Activated CD4-positive, alpha-beta T cell treated with anti-CD3 and anti-CD28 coated beads, Interleukin-2, amount 50 U/mL, for 4 hours (primary cell): ENCODE measurements around the gene MCEE.

Source experiments
- DNase-seq, 2 experiments: peaks; one replicate each; pipeline ENCODE4 v3.0.0-alpha.2; 2020

MCEE gene

DNA sequence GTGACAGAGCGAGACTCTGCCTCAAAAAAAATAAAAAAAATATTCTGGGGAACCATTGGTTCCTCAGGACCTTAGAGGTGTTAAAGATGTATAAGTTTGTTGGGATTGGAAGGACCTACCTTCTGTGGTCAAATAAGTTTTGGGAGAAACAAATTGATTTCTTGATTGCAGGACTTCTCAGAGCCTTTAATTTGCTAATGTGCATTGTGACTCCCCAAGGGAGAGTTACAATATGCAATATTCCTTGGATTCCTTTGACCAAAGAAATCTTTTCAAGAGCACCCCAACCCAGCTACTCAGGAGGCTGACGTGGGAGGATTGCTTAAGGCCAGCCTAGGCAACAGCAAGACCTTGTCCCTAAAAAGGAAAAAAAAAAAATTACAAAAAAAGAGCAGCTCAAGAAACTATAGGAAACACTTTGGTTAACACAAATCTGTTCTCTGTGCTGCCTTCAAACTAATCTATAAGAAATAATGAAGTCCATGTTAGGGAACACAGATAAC lies 55.1 kb downstream of the MCEE start:
- no peak for DNase-seq

DNA sequence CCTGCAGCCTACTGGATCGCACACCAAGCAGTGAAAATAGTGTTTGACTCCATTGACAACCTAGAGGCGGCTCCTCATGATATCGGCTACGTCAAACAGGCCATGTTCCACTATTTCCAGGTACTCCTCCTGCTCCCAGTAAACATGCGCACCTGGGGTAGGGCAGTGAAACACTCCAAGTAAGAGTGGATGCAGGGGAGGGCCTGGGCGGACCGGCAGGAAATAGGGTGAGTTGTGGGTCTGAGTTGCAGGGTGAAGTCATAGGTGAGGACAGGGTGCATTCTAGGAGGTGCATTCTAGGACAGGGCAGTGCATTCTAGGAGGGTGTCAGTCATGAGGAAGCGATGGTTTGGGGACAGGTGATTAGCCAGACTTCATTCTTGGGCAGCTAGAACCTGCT lies 56.6 kb downstream of the MCEE start:
- no peak for DNase-seq

DNA sequence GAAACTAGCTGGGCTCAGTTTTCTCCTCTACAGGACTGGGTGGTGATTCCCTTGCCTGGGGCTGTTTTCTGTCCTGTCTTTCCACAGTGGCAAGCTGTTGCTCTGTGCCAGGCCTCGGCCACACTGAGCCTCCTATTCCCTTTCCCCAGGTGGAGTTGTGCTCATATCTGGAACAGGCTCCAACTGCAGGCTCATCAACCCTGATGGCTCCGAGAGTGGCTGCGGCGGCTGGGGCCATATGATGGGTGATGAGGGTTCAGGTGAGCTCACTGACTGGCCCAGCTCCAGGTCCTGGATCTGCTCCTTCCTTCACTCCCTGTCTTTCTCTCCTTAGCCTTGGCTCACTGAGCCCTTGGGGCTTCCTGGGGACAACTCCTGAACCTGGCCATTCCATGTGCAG lies 57.5 kb downstream of the MCEE start:
- no peak for DNase-seq

DNA sequence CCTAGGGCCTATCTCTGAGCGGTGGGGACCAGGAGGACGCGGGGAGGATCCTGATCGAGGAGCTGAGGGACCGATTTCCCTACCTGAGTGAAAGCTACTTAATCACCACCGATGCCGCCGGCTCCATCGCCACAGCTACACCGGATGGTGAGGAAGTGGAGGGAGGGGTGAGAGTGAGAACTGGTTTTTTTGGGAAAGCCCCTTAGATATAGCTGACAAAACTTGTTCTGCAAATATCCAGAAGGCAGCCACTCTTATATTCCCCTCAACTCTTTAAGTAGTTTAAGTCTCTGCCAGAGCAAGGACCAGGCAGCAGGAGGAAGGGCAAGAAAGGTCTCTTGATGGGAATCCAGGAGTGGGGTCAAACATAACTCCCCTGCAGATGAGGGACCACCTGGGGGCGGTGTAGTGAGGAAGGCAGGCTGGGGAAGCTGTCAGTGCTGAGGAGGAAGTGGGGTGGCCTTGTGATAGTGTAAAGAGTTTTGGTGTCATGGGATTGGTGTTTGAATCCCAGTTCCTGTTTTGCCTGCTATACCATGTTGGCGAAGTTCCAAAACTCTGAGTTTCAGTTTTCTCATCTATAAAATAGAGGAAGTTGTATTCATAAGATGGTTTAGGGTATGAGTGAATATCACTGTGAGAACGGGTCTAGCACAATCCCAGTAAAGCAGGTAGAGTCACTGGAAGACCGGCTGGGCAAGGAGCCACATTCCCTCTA lies 58.2 kb downstream of the MCEE start:
- peak; percentile 46 to 51 for DNase-seq

DNA sequence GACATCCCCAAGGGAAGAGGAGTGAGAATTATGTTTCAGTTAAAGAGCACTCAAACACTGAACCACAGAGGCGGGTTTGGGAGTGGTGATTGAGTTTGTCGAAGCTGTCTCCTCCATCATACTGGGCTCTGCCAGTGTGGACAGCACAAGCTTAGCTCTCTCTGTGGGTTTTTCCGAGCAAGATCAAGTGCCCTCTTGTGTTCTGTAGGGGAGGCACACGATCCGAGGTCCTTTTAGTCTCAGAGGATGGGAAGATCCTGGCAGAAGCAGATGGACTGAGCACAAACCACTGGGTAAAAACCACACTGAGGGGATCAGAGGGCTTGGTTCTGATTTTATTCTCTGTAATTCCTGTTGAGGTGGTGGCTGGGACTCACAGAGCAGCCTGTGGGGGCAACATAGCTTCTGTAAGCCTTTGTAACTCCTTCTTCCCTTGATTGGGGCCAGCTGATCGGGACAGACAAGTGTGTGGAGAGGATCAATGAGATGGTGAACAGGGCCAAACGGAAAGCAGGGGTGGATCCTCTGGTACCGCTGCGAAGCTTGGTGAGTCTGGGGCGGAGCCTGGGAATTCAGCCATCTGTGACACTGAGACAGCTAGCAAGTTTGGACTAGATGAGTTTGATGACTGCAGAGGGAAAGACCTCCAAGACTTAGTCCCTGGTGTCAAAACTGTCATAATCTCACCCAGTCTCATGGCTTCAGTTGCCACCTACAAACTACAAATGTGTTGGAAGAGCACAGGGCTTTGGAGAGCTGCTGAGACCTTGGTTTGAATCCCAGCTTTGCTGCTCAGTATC lies 59.5 kb downstream of the MCEE start:
- no peak for DNase-seq

DNA sequence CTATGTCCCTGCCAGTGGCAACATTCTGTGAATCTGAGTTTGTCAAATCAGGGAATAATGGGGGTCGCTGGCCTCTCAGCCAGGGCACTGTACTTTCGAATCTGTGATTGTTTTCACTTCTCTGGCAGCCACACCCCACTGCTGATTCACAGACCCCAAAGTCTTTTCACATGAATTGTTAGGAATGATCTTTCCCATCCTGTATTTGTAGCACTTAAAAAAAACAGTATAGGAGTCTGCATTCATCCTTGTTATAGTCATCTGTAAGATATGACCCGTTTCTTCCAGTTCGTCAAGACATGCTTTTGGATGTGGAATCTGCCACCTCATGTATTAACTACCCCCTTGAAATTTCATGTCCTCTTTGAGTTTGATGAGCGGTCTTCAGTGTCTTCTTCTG lies 60.7 kb downstream of the MCEE start:
- DNase-seq = no peak

DNA sequence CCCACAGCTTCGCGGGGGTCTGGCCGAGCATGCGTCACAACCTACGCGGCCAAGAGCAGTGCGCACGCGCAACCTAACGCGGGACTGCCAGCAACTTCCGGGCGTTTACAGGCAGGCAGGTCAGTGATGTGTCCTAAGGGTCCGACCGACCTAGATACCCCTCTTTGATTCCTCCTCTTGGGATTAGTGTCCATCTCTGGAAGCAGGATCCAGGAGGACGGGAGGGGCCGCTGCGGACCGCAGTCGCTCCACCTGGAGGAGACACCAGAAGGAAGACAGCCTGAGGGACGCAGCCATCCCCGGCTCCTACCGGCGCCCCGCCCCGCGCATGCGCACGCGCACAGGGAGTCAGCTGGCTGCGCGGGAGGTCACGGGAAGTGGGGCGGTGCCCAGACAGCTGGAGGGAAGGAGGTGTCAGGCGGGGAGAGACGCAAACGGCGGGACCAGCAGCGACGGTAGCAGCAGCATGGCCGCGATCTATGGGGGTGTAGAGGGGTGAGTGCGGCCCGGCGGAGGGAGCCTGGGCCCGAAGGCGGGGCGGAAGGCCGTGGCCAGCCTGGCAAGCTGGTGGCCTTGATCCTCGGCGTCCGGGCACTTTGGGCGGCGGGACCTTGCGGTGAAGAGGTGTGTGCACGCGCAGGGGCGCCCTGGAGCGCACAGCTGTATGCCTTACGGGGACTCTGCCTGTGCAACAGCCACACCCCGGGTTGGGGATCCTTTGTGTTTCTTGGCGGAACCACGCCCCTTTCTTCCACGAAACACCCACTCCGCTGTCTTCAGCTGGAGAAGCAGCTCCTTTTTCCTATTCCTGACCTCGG lies 61.6 kb downstream of the MCEE start, which contains the start of gene NAGK:
Gene NAGK, plus strand, starts transcription at position 431 of the 818 bp plus-strand sequence. Its CDS starts 36 bp downstream, at position 467.
- peak; percentile 94 to 96 for DNase-seq

DNA sequence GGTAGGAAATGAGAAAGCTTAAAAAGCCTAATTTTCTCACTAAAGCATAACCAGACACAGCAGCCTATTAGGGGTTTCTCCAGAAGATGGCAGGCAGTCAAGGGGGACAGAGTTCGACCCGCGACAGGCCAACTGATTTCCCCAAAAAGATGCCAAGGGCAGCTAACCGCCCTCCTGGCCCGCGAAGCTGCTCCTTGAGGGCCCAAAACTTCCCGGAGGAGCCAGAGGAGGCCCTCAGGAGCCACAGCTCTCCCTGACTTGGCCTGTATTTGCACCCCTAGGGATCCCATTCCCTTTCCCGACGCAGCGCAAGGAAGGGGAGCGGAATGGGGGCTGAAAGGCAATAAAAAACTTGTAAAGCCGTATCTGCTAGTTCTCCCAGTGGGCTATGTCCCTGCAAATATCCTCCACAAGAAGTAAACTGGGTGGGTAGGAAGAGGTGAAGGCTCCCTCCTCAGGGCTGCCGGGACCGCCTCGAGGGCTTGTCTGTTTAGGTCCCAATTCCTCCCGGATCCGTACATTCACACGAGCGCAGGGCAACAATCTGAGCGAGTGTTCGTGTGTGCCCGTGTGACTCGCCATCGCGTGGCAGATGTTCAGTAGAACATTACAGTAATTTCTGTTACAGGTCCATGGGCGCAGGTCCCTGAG lies 62.3 kb downstream of the MCEE start:
- DNase-seq = no peak

DNA sequence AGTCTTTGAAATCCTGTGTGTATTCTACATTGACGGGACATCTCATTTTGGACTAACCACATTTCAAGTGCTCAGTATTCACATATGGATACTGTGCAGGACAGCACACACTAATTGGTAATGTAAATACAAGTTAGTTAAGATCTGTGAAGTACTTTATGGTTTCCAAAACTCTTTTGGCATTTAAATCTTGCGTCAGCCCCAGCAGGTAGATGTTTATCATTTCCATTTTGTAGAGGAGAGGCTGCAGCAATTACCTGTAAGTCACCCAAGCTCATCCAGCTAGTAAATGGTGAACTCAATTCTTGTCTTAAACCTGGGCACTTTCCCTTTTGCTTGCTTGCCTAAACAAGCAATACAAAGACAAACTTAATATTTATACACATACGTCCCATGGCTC lies 63.2 kb downstream of the MCEE start:
- no peak for DNase-seq

DNA sequence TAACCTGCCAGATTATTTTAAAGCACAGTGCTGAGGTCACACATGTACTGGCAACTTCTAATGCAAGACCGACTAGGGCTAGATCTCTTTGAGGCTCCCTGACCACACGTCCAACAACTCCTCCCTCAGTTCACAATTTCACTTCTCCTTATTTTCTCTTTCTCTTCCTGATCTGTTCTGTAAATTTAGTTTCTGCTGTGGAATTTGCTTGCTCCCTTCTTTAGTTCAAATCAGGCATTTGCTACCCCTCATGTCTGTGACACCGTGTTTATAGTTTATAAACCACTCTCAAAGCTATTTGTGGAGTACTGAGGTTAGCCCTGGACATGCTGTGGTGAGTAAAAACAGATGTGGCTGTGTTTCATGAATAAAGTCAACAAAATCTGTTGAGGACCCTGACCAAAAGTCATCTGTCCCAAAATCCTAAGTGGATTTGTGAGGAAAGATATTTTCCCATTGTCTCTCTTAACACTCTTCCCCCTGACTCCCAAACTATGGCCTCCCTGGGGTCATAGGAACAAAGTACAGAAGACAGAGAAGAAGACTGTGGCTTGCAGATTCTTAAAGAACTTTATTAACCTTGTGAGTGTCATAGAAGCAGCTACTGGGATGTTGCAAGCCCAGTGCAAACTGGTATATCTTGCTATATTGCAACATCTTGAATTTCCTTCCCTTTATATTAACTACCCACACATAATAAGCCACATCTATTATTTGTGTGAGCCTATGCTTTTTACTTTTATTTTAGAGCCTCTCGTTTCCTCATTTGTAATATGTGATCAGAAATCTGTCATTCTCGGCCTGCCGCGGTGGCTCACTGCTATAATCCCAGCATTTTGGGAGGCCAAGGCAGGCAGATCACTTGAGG lies 65.0 kb downstream of the MCEE start:
- DNase-seq = no peak

DNA sequence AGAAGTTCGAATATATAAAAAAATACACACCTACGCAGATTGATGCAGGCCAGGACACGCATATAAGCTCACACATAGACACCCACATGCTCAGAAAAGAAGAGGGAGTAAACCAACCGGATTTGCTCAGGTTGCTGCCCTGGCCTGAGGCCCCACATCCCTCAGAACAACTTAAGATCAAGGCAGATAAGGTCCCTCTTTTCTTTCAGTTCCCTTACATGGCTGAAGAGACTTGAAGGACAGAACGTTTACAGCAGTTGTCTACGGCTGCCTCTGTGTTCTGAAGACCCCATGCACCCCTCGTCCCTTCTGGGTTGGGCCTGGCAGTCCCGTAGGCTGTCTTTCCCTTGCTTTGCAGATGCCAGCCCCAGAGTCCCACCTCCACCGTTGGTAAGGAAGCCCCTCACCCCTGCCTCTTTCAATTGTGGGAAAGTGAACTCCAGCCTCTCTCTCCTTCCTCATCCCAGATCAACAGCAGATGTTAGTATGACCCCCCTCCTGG lies 65.9 kb downstream of the MCEE start:
- DNase-seq = no peak

DNA sequence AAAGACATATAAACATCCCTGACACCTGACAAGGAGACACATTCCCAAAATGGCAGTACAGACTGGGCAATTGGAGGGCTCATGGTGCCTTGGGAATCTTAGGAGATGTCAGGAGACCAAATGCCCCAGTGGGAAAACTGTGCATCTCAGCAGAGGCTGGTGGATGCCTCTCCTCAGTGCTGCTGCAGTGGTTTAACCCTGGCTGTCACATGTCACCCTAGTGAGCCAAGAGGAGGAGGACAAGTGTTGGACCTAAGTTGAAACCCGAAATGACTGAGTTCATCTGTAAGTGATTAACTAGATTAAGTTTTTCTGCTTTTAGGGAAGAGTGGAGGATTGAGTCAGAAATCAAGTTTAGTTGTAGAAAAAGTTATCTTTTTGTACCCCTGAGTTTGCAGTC lies 66.8 kb downstream of the MCEE start:
- DNase-seq = no peak

DNA sequence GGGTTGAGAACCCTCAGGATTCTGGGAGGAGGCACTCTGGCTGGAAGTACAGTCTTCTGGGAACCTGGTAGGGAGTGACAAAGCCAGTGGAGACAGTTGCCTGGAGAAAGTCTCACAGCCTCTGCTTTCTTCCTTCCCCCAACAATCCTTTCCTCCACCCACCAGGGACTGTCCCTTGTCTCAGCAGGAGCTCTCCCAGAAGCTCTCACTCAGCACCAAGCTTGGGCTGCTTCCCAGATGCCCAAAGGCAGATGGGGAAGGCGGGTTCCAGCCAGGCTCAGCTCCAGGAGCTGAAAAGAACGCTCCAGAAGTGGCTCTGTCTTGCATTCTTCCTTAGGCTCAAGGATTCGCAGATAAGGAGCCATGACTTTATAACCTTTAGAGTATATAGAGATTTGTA lies 69.2 kb downstream of the MCEE start:
- no peak for DNase-seq

DNA sequence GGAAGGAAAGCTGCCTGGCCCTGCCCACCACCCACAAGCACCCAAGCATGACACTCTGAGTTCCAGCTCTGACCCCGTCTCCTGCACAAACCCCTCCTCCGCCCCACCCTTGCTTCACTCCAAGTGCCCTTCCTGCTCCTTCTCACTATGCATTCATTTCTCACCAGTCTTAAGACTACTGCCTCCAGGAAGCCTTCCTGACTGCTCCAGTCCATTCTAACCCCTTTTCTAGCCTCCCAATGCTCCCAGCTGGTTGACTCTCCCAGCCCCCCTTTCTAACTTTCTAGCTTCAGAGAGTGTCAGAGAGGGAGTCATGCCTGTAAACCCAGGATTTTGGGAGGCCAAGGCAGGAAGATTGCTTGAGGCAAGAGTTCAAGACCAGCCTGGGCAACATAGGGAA lies 69.8 kb downstream of the MCEE start:
- no peak for DNase-seq
